Neuron (in vitro differentiated cells): ENCODE results near the gene ITGAE.

Experiments used
- H2AFZ ChIP-seq: one replicate; pipeline ENCODE4 v1.6.1; 2013; ENCODE audit warnings: low read depth, mild to moderate bottlenecking, inconsistent platforms, low read length, moderate library complexity
- H3K27me3 ChIP-seq: one replicate; pipeline ENCODE4 v1.6.1; 2013; ENCODE audit warnings: low read length; ENCODE audit not compliant: insufficient read depth
- H3K36me3 ChIP-seq: one replicate; pipeline ENCODE4 v1.6.1; 2013; ENCODE audit warnings: low read length; ENCODE audit not compliant: insufficient read depth
- H3K4me1 ChIP-seq: one replicate; pipeline ENCODE4 v1.6.1; 2013; ENCODE audit warnings: low read length; ENCODE audit not compliant: insufficient read depth
- H3K4me3 ChIP-seq: 2 replicates; pipeline ENCODE4 v1.5.1; 2013; ENCODE audit warnings: mild to moderate bottlenecking, low read length, moderate library complexity
- H3K9me3 ChIP-seq: one replicate; pipeline ENCODE4 v1.6.1; 2013; ENCODE audit warnings: low read length

Gene ITGAE

GRCh38 chr17:3679531-3680126, 121.4 kb downstream of the ITGAE start:
- Histone ChIP-seq H3K36me3 (no peaks in the 10 kb centered on the region), H3K27me3 (peaks cover 5% of the 10 kb centered on the region), H2AFZ (no peak overlapping the region), H3K4me3 (no peak overlapping the region), H3K9me3 (no peaks in the 10 kb centered on the region), H3K4me1 (no peaks in the 10 kb centered on the region)

DNA sequence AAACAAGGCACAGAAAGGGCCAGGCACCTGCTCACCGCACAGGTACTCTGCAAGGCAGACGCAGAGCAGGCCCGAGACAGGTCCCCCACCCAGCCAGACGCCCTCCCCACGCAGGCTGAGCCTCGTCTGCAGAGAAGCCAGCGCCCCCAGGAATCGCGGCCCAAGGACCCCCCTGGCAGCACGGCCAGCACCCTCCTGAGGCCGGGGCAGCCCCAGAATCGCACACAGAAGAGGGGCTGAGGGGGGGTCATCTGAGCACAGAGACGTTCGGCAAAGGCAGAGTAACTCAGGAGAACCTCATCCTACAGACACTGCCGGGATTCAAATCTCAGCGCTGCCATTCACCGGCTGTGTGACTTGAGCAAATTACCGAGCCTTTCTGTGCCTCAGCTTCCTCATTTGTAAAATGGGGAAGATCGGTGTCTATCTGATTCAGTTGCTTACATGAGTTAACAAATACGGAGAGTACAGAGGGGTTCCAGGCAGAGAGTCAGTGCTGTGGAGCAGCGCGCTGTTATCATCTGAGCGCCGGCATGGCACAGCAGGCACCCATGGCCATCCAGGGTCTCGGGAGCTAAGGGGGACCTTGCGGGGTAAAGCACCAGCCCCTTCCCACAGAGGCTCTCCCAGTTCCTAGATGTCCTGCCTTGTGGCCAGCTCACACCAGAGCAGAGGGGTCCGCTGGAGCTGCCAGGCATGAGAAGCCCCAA, 122.0 kb downstream of the ITGAE start:
- Histone ChIP-seq H3K9me3 (no peaks in the 10 kb centered on the region), H3K4me3 (no peak overlapping the region), H2AFZ (no peak overlapping the region), H3K27me3 (peaks cover 5% of the 10 kb centered on the region), H3K4me1 (no peaks in the 10 kb centered on the region), H3K36me3 (no peaks in the 10 kb centered on the region)

- no peaks in the 10 kb centered on the region for H3K9me3 ChIP-seq
- no peaks in the 10 kb centered on the region for H3K4me1 ChIP-seq
- no peaks in the 10 kb centered on the region for H3K36me3 ChIP-seq
- no peak overlapping the region for H2AFZ ChIP-seq
- H3K4me3 ChIP-seq, result no peak overlapping the region
- H3K27me3 ChIP-seq, result peaks cover 5% of the 10 kb centered on the region
Observed at GRCh38 chr17:3678095-3678820, 122.7 kb downstream of the ITGAE start.

DNA sequence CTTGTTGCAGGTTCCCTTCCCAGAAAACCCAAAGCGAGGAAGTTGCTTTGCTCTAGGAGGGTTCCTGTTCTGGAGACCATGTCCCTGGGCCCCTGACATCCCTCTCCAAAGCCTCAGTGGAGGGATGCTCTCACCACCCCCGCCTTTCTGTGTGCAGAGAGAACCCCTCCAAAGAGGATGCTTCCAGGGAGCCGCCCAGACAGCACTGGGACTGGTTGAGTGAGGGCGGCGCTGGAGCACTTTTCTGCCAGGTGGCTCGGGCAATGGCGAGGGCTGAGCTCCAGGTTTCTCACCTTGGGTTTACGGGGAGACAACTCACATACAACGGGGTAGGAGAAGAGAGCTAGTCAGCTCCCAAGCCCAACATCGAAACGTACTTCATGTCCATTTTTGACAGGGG, 125.1 kb downstream of the ITGAE start:
- Histone ChIP-seq H3K9me3 (no peaks in the 10 kb centered on the region), H3K4me3 (no peak overlapping the region), H3K4me1 (no peaks in the 10 kb centered on the region), H3K27me3 (peaks cover 5% of the 10 kb centered on the region), H2AFZ (no peak overlapping the region), H3K36me3 (no peaks in the 10 kb centered on the region)

DNA sequence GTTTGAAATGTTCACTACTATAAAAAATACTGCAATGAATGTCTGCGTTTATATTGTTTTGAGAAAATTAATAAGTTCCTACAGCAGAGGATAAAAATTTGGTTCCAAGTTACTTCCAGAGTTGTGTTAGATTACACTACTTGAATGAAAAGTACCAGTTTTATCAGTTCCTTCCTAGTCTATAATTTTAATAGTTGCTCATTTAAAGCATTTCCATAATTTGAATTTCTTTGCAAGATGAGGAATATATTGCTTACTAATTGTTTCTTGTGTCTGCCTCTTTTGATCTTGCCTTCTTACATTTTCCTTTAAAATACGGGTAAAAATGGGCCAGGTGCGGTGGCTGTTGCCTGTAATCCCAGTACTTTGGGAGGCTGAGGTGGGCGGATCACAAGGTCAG, 128.4 kb downstream of the ITGAE start:
- Histone ChIP-seq H3K9me3 (no peaks in the 10 kb centered on the region), H2AFZ (no peak overlapping the region), H3K27me3 (peaks cover 5% of the 10 kb centered on the region), H3K4me1 (peaks cover 5% of the 10 kb centered on the region), H3K4me3 (no peak overlapping the region), H3K36me3 (no peaks in the 10 kb centered on the region)

DNA sequence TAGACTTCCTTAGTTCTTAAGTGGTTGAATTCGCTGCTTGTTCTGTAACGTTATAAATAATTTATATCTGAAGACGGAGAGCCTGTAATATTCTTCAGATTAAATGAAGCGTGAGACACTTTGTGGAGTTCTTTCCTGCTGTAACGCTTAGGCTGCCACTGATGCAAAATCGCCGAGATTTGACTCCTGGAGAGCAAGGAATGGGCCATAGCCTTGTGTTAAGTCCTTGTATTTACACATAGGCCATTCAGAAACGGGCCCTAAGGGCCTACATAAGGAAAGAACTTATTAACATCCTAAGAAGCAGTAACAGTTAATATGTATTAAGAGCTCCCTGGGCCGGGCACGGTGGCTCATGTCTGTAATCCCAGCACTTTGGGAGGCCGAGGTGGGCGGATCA, 131.4 kb downstream of the ITGAE start:
- H3K4me1 ChIP-seq, result peaks cover 12% of the 10 kb centered on the region
- no peaks in the 10 kb centered on the region for H3K9me3 ChIP-seq
- no peaks in the 10 kb centered on the region for H3K27me3 ChIP-seq
- no peaks in the 10 kb centered on the region for H3K36me3 ChIP-seq
- no peak overlapping the region for H2AFZ ChIP-seq
- H3K4me3 ChIP-seq, result peak overlapping the region; percentile 95

DNA sequence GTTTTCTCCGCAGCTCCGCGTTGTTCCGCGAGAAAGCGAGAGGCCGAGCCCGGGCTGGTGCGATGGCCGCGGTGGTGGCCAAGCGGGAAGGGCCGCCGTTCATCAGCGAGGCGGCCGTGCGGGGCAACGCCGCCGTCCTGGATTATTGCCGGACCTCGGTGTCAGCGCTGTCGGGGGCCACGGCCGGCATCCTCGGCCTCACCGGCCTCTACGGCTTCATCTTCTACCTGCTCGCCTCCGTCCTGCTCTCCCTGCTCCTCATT, 132.0 kb downstream of the ITGAE start:
- Histone ChIP-seq H3K4me1 (peaks cover 12% of the 10 kb centered on the region), H3K27me3 (no peaks in the 10 kb centered on the region)

GRCh38 chr17:3668279-3669084, 132.5 kb downstream of the ITGAE start, which contains the start of the genes EMC6 and TAX1BP3:
Gene EMC6 (plus strand): TSS chr17:3668812. CDS start chr17:3669147, 335 bp downstream.
Gene TAX1BP3 (minus strand): TSS chr17:3668578. CDS start chr17:3668526, 52 bp downstream.
- H3K36me3 ChIP-seq, result peaks cover 5% of the 10 kb centered on the region
- H3K9me3 ChIP-seq, result no peaks in the 10 kb centered on the region
- peak within 1 kb of the TSS; percentile 91 for H2AFZ ChIP-seq
- H3K4me1 ChIP-seq, result peaks cover 14% of the 10 kb centered on the region
- no peaks in the 10 kb centered on the region for H3K27me3 ChIP-seq
- peak within 1 kb of the TSS; percentile 95 for H3K4me3 ChIP-seq

More for the DNA sequence above, 132.0 kb downstream of the ITGAE start:
- H3K36me3 ChIP-seq, result peaks cover 4% of the 10 kb centered on the region
- H3K9me3 ChIP-seq, result no peaks in the 10 kb centered on the region
- H3K4me3 ChIP-seq, result peak overlapping the region; percentile 95
- peak overlapping the region; percentile 91 for H2AFZ ChIP-seq

DNA sequence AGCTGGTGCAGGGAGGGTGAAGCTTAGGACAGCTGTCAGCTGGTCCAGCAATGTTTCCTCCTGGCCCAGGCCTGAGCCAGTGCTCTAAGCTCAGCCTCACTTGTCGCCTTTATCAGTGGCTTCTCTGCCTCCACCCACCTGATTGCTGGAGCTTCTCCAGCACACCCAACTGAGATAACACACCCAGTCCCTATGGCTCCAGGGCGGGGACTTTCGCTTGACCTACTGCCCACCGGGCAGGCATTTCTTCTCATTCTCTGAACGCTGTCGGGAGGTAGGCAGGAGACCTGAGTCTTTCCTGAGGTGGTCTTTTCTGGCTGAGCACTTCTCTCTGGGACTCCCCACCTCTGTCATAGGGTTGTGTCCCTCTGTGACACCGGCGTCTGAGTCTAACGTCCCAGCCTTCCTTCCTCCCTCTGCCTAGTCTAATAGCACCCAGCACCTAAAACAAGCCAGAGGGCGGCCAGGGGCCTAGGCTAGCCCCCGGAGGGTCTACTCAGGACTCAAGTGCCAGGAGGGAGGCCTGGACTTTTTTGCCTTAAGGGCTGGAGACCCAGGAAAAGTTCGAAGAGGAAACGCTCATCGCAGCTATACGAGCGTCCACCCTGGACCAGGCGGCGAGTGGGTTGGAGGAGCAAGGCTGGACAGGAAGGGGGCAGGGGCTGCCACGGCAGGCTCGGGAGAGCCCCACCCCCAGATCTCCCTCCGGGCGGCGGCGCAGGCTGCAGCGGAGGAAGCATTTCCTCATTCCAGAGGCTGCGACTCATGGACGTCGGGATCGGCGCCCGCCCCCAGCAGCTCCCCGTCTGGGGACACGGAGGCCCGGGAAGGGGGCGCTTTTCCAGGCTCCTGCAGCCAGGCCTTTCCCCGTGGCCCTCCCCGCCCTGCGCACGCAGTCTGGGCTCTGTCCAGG, 133.4 kb downstream of the ITGAE start:
- Histone ChIP-seq H3K27me3 (no peaks in the 10 kb centered on the region), H3K4me1 (peaks cover 22% of the 10 kb centered on the region), H2AFZ (peak overlapping the region; percentile 69), H3K36me3 (peaks cover 5% of the 10 kb centered on the region), H3K4me3 (peak overlapping the region; percentile 84), H3K9me3 (no peaks in the 10 kb centered on the region)

- Histone ChIP-seq H3K4me3 (no peak overlapping the region), H3K36me3 (peaks cover 6% of the 10 kb centered on the region), H3K27me3 (no peaks in the 10 kb centered on the region), H3K9me3 (no peaks in the 10 kb centered on the region), H2AFZ (no peak overlapping the region), H3K4me1 (peaks cover 23% of the 10 kb centered on the region)
Observed at GRCh38 chr17:3666516-3666915, 134.5 kb downstream of the ITGAE start.

GRCh38 chr17:3665834-3666233, 135.2 kb downstream of the ITGAE start:
- Histone ChIP-seq H3K36me3 (peaks cover 7% of the 10 kb centered on the region), H2AFZ (no peak overlapping the region), H3K4me3 (no peak overlapping the region), H3K4me1 (peaks cover 23% of the 10 kb centered on the region), H3K9me3 (no peaks in the 10 kb centered on the region), H3K27me3 (no peaks in the 10 kb centered on the region)
